GM10266 (cell line): ENCODE results near the gene TRABD.

Source experiments
- DNase-seq: peaks from one replicate; pipeline ENCODE4 v3.0.0; 2012; ENCODE audit errors: extremely low spot score
- CTCF ChIP-seq: IDR thresholded peaks from 2 replicates; pipeline ENCODE4 v1.5.1; 2012; ENCODE audit warnings: mild to moderate bottlenecking, low read depth; ENCODE audit not compliant: control insufficient read depth, insufficient read depth; ENCODE audit errors: missing control alignments

The TRABD gene

GRCh38 chr22:50173983-50174355 lies 11.7 kb upstream of the TRABD start:
- DNase-seq = no peak

GRCh38 chr22:50174382-50175190 lies 11.1 kb upstream of the TRABD start:
- no peak for DNase-seq
- TF ChIP-seq CTCF = no peak

More at GRCh38 chr22:50173983-50174355, 11.7 kb upstream of the TRABD start:
- TF ChIP-seq CTCF = no peak

- no peak for TF ChIP-seq CTCF
- DNase-seq = no peak
Observed at GRCh38 chr22:50175191-50175461, 10.6 kb upstream of the TRABD start.

DNA sequence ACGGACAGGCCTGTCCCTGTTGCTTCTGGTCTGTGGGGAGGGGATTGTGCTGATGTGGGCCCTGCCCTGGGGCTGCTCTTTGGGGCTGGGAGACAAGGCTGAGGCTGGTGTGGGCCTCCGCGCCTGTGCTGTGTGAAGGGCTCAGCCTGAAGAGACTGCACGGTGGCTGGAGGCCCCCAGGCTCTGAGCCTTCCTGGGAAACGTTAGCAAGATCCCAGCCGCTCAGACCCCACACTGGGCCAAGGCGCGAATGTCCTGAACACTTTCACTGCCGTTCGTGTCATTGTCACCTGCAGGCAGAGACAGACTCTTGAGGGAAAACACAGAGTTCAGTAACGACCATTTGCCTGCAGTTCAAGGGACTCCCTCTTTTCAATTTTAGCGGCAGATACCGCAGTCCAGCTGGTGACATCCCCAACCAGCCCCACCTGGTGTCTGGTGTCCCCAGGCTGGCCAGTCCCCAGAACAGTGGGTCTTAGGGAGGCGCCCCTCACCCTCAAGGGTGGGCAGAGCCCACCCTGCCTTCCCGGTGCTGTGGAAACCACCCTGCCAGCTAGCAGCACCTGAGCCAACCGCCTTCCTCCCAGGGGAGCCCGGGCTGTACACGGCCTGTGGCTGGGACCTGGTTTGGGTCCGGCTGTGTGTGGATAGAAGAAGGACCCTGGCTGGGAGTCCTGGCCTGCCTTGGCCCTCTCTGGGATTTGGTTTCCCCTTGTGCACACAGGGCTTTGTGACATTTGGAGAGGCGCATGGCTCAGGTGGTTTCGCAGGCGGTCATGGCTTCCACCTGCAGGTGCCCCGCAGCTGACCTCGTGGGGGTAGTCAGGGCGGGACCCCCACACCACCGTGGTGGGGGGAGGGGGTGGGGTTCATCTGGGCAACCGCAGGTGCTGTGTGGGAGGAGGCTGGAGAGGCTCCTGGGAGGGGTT lies 9.5 kb upstream of the TRABD start:
- no peak for DNase-seq

DNA sequence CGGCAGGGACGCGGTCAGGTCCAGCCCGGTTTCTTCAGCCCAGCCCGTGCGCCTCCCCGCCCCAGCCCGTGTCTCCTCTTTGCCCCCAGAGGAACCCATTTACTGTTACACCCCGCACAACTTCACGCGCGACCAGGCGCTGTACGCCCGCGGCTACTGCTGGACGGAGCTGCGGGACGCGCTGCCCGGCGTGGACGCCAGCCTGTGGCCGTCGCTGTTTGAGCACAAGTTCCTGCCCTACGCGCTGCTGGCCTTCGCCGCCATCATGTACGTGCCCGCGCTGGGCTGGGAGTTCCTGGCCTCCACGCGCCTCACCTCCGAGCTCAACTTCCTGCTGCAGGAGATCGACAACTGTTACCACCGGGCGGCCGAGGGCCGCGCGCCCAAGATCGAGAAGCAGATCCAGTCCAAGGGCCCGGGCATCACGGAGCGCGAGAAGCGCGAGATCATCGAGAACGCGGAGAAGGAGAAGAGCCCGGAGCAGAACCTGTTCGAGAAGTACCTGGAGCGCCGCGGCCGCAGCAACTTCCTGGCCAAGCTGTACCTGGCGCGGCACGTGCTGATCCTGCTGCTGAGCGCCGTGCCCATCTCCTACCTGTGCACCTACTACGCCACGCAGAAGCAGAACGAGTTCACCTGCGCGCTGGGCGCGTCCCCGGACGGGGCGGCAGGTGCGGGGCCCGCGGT lies 8.7 kb upstream of the TRABD start:
- TF ChIP-seq CTCF = no peak
- DNase-seq = no peak

More for the DNA sequence above, 9.5 kb upstream of the TRABD start:
- no peak for TF ChIP-seq CTCF

GRCh38 chr22:50177537-50178470 lies 7.9 kb upstream of the TRABD start:
- no peak for DNase-seq
- no peak for TF ChIP-seq CTCF
